ENCODE results near the gene PTPRF.

The PTPRF gene

GRCh38 chr1:43597028-43597427 lies 66.3 kb downstream of the PTPRF start:
- TF ChIP-seq, protein P1, sequence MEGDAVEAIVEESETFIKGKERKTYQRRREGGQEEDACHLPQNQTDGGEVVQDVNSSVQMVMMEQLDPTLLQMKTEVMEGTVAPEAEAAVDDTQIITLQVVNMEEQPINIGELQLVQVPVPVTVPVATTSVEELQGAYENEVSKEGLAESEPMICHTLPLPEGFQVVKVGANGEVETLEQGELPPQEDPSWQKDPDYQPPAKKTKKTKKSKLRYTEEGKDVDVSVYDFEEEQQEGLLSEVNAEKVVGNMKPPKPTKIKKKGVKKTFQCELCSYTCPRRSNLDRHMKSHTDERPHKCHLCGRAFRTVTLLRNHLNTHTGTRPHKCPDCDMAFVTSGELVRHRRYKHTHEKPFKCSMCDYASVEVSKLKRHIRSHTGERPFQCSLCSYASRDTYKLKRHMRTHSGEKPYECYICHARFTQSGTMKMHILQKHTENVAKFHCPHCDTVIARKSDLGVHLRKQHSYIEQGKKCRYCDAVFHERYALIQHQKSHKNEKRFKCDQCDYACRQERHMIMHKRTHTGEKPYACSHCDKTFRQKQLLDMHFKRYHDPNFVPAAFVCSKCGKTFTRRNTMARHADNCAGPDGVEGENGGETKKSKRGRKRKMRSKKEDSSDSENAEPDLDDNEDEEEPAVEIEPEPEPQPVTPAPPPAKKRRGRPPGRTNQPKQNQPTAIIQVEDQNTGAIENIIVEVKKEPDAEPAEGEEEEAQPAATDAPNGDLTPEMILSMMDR (IDR thresholded peaks at IDR 0.05), result no peak
- no peak overlapping the region for H3K27ac ChIP-seq
- no peaks in the 10 kb centered on the region for H3K9me3 ChIP-seq
- no peak overlapping the region for H3K4me3 ChIP-seq
- H3K36me3 ChIP-seq, result peaks cover 0 to 86% (median 12%) of the 10 kb centered on the region in 3 donors
- intact Hi-C loops (cut with DNase I; ENCODE audit: low total_unique reads), result no loop called here
- no peaks in the 10 kb centered on the region for H3K27me3 ChIP-seq
- H3K4me1 ChIP-seq, result no peaks in the 10 kb centered on the region
- DNase-seq, result no peak

GRCh38 chr1:43597721-43598120 lies 67.0 kb downstream of the PTPRF start:
- Histone ChIP-seq H3K27me3 (no peaks in the 10 kb centered on the region), H3K36me3 (peaks cover 0 to 84% (median 6%) of the 10 kb centered on the region in 3 donors), H3K4me1 (no peaks in the 10 kb centered on the region), H3K27ac (no peak overlapping the region), H3K4me3 (no peak overlapping the region), H3K9me3 (no peaks in the 10 kb centered on the region)
- no peak for DNase-seq
- TF ChIP-seq, protein P1 (IDR thresholded peaks at IDR 0.05), result no peak
- intact Hi-C loops (cut with DNase I; ENCODE audit: low total_unique reads), result no loop called here

DNA sequence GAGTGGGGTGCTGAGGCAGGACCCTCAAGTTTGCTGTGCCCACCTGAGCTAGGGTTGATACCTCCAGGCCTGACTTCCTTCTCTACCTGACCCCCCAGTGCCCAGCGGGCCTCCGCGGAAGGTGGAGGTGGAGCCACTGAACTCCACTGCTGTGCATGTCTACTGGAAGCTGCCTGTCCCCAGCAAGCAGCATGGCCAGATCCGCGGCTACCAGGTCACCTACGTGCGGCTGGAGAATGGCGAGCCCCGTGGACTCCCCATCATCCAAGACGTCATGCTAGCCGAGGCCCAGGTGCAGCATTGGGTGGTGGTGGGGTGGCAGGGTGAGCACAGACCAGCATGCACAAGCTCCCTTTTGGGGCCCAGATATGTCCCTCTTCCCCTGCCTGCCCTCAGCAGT lies 67.9 kb downstream of the PTPRF start:
- Histone ChIP-seq H3K27me3 (no peaks in the 10 kb centered on the region), H3K27ac (no peak overlapping the region), H3K9me3 (no peaks in the 10 kb centered on the region), H3K36me3 (peaks cover 0 to 83% (median under 1%) of the 10 kb centered on the region in 3 donors), H3K4me3 (no peak overlapping the region), H3K4me1 (no peaks in the 10 kb centered on the region)
- TF ChIP-seq, protein P1 (IDR thresholded peaks at IDR 0.05), result no peak
- DNase-seq, result no peak
- intact Hi-C loops (cut with DNase I; ENCODE audit: low total_unique reads), result no loop called here

- intact Hi-C loops (cut with DNase I; ENCODE audit: low total_unique reads), result no loop called here
Measured at GRCh38 chr1:43600033-43601020, 69.6 kb downstream of the PTPRF start.

DNA sequence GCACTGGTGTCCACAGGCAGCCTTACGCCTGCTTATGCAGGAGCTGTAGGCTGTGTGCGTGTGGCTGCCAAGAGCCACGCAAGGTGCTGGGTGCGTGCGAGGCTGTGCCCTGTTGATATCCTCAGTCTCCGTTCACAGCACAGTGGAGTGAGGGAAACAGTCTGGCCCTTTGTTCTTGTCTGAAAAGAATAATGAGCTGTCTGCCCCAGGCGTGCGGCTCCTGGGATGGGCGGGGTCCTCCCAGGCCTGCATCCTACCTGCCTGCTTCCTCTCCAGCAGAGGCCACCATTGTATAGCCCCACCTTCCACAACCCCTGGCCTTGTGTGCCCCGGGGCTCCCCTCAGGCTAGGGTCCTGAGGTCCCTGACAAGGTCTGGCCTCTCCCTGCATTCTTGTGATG lies 72.3 kb downstream of the PTPRF start:
- Histone ChIP-seq H3K27me3 (no peaks in the 10 kb centered on the region), H3K36me3 (peaks cover 8 to 96% (median 40%) of the 10 kb centered on the region in 3 donors), H3K27ac (no peak overlapping the region), H3K4me3 (no peak overlapping the region), H3K9me3 (no peaks in the 10 kb centered on the region), H3K4me1 (no peaks in the 10 kb centered on the region)
- intact Hi-C loops (cut with DNase I; ENCODE audit: low total_unique reads), result no loop called here
- no peak for DNase-seq
- TF ChIP-seq, protein P1 (IDR thresholded peaks at IDR 0.05), result no peak

More at GRCh38 chr1:43600033-43601020, 69.6 kb downstream of the PTPRF start:
- H3K4me3 ChIP-seq, result no peak overlapping the region
- no peaks in the 10 kb centered on the region for H3K27me3 ChIP-seq
- peaks cover 0 to 86% (median 16%) of the 10 kb centered on the region in 3 donors for H3K36me3 ChIP-seq
- TF ChIP-seq, protein P1 (IDR thresholded peaks at IDR 0.05), result no peak
- no peak for DNase-seq
- H3K9me3 ChIP-seq, result no peaks in the 10 kb centered on the region
- H3K27ac ChIP-seq, result no peak overlapping the region
- no peaks in the 10 kb centered on the region for H3K4me1 ChIP-seq

All from tibial artery (tissue), 4 donors.